AG04450 (cell line): Measurements from ENCODE around the gene HASPIN. TPM values are rescaled to one million over a fixed set of nuclear protein-coding genes. Genes with fewer than 3 reads are reported as not detected.

Experiments
- CTCF ChIA-PET: fragments of 300-600, 350-600 bp; formaldehyde crosslinking; extraction: SDS; loops from one replicate; lab custom pipeline; 2022; ENCODE audit warnings: antibody characterized with exemption, inconsistent platforms; lab: Charles Lee
- POLR2A ChIA-PET: fragments of 350-600 bp; formaldehyde crosslinking; extraction: SDS; loops from one replicate; lab custom pipeline; 2021; ENCODE audit warnings: antibody characterized with exemption, inconsistent platforms; lab: Yijun Ruan, JAX
- DNase-seq: peaks from one replicate; pipeline ENCODE4 v3.0.0-alpha.2; 2011; ENCODE audit warnings: low read depth, low spot score
- H3K27ac ChIP-seq: one replicate; pipeline ENCODE4 v1.5.1; 2012; ENCODE audit warnings: low read depth, low read length, control low read depth
- H3K27me3 ChIP-seq: one replicate; pipeline ENCODE4 v1.6.0; 2012; ENCODE audit warnings: low read length; ENCODE audit not compliant: control insufficient read depth, insufficient read depth
- H3K4me3 ChIP-seq: 2 replicates; pipeline ENCODE4 v1.5.1; 2011; ENCODE audit warnings: mild to moderate bottlenecking, low read depth, low read length, control low read depth
- H3K9me3 ChIP-seq: 2 replicates; pipeline ENCODE4 v1.5.1; 2012; ENCODE audit warnings: low read length; ENCODE audit not compliant: control insufficient read depth, insufficient read depth
- CTCF ChIP-seq: IDR thresholded peaks from 2 replicates; pipeline ENCODE4 v1.5.1; 2011; ENCODE audit warnings: low read depth, low read length, control low read depth, inconsistent platforms
- polyA plus RNA-seq: library from polyadenylated mRNA; depleted of rRNA; stranded (reverse); fragments of >200 nt; gene quantifications from 2 replicates; pipeline ENCODE4 v1.2.3, GENCODE V29; 2011

HASPIN gene
- polyA plus RNA-seq, 1 experiment: 1.6 TPM

- TF ChIP-seq CTCF: no peak
- H3K27me3 ChIP-seq: peaks cover 2% of the 10 kb centered on the region
- no peaks in the 10 kb centered on the region for H3K9me3 ChIP-seq
- no peak overlapping the region for H3K27ac ChIP-seq
- H3K4me3 ChIP-seq: no peak overlapping the region
- DNase-seq: no peak
- ChIA-PET CTCF (interaction anchor here (1.1 kb wide), 1 partner anchor 106 kb away, joined by 4 read pairs; the partner anchor contains the start of gene NCBP3), POLR2A (no interaction called here)
Measured at GRCh38 chr17:3740611-3741073, 16.9 kb downstream of the HASPIN start.

GRCh38 chr17:3744014-3744413 is 20.3 kb downstream of the HASPIN start:
- Histone ChIP-seq H3K4me3 (no peak overlapping the region), H3K9me3 (no peaks in the 10 kb centered on the region), H3K27ac (no peak overlapping the region), H3K27me3 (peaks cover 4% of the 10 kb centered on the region)
- ChIA-PET CTCF (no interaction called here), POLR2A (interaction anchor here (0.6 kb wide), 1 partner anchor 84 kb away, joined by 5 read pairs; no protein-coding TSS in a partner anchor)
- DNase-seq: no peak
- no peak for TF ChIP-seq CTCF

- CTCF ChIA-PET: no interaction called here
- Histone ChIP-seq H3K9me3 (no peaks in the 10 kb centered on the region), H3K4me3 (no peak overlapping the region), H3K27me3 (peaks cover 7% of the 10 kb centered on the region), H3K27ac (no peak overlapping the region)
- TF ChIP-seq CTCF: no peak
- POLR2A ChIA-PET: no interaction called here
- DNase-seq: no peak
Measured at GRCh38 chr17:3745071-3745470, 21.4 kb downstream of the HASPIN start.

GRCh38 chr17:3747805-3748204 is 24.1 kb downstream of the HASPIN start:
- ChIA-PET CTCF (no interaction called here), POLR2A (no interaction called here)
- Histone ChIP-seq H3K27ac (no peak overlapping the region), H3K27me3 (peaks cover 14% of the 10 kb centered on the region), H3K4me3 (no peak overlapping the region), H3K9me3 (no peaks in the 10 kb centered on the region; the same call in 1 of the 2 replicates)
- DNase-seq: no peak
- no peak for TF ChIP-seq CTCF

GRCh38 chr17:3748576-3748975 is 24.9 kb downstream of the HASPIN start:
- TF ChIP-seq CTCF: no peak
- DNase-seq: no peak
- POLR2A ChIA-PET: no interaction called here
- Histone ChIP-seq H3K27ac (no peak overlapping the region), H3K4me3 (no peak overlapping the region), H3K27me3 (peaks cover 14% of the 10 kb centered on the region), H3K9me3 (no peaks in the 10 kb centered on the region; the same call in 1 of the 2 replicates)
- CTCF ChIA-PET: interaction anchor here (1.4 kb wide), 1 partner anchor 10 kb away, joined by 5 read pairs; no protein-coding TSS in a partner anchor
